ENCODE results near the gene TTC16.
A peak's percentile ranks its signal among the peaks of the same experiment; 100 is the strongest.
"Not testable (repeated sequence)": the region's sequence is repeated elsewhere in the genome, so short reads cannot be mapped to it uniquely, and the experiment has no call there.

TTC16 gene

DNA sequence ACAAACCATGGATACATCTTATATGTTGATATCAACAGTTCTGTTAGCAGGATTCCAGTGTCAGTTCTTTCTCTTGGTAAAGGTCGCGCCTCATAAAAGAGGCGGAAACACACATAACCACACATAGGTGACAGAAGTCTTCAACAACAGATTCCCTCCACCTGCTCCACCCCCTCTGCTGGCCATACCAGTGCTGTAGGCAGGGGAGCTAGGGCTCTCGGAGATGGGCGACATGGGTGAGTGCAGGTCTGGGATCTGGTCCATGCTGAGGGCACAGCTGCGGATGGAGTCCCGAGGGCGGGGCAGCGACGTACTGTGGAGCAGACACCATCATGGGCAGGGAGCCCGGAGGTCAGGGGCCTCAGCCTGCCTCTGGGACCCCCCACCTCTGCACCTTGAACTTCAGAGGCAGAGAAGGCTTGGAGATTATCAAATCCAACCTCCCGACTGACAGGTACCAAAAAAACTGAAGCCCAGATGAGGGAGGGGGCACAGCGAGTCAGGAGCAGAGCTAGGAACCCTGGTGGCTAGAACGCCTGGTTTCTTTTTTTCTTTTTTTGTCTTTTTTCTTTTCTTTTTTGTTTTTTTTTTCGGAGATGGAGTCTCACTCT lies 31.2 kb downstream of the TTC16 start:
- no peak for DNase-seq

- DNase-seq = no peak
These were observed 33.4 kb downstream of the TTC16 start for GRCh38 chr9:127749090-127749787.

GRCh38 chr9:127751269-127752054 lies 35.6 kb downstream of the TTC16 start:
- no peak for DNase-seq

GRCh38 chr9:127753148-127753547 lies 37.3 kb downstream of the TTC16 start:
- DNase-seq = no peak

- no peak for DNase-seq
These were observed 37.7 kb downstream of the TTC16 start for GRCh38 chr9:127753622-127754021.

DNA sequence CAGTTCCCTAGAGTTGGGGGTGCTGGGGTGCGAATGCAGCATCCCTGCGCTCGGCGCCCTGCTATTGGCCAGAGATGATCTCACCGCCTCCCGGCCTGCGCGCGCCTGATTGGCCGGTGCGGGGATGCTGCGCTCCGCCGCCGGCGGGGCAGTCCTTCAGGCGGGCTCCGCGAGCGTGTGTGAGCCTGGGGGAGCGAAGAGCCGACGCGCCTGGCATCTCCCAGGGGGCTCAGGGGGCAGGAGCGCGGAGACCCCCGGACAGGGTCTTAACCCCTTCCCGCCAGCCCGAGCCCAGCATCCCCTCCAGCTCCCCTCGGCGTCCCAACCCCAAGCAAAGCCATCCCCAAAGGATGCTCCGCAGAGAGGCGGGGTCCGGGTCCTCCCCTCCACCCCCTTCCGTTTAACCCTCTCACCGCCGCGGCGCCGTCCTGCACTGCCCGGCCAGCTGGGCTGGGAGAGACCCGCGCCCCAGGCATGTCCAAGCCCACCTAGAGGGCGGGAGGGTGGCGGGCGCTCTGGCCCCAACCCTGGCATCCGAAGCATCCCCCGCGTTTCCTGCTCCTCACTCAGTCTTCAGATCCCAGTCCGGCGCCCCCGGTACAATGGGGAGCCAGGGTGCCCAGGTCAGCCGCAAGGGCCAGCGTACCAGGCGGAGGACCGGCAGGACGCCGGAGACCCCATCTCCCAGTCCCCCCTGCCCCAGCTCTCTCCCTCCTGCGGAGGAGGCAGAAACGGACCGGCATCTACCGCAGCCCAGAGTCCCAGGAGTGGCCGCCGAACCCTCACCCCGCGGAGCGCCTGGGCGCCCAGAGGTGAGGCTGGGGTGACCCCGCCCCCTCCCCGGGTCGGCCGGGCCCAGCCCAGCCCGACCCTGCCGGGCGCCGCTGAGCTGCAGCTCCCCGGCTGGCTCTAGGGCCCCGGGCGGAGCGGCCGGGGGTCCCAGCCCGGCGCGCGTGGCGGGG lies 38.5 kb downstream of the TTC16 start:
- DNase-seq = no peak

GRCh38 chr9:127755061-127756060 lies 39.5 kb downstream of the TTC16 start:
- no peak for DNase-seq

DNA sequence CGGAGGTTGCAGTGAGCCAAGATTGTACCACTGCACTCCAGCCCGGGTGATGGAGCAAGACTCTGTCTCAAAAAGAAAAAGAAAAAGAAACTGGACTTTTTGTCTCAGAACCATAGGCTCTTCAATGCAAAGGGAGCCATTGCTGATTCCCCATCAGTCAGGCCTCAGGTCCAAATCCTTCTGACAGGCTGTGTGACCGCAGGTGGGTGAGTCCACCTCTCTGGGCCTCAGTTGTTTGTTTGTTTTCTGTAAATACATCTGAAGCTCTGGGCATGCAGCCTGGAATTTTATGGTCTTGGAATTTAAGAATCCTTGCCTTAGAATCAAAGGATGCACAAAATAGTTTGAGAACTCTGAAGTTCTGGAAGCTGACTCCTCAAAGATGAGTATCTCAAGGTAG lies 40.4 kb downstream of the TTC16 start:
- DNase-seq = no peak

GRCh38 chr9:127756776-127757175 lies 40.9 kb downstream of the TTC16 start:
- DNase-seq = not testable (repeated sequence)

- no peak for DNase-seq
These were observed 43.0 kb downstream of the TTC16 start for GRCh38 chr9:127758843-127759242.

DNA sequence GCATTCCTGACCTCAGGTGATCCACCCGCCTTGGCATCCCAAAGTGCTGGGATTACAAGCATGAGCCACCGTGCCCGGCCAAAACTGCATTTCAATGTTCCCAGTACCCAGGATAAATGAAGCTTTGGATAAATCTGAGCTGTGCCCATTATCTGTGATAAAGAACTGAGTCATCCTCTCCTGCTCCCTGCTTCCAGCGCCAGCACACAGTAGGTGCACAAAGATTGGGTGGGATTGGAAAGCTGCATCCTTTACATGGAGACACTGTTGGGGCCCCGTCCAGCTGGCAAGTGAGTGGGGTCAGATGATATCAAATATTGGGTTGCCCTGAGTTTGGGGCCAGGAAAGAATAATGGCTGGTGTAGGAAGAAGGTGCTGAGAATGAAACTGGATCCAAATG lies 45.2 kb downstream of the TTC16 start:
- no peak for DNase-seq

GRCh38 chr9:127761491-127761956 lies 45.6 kb downstream of the TTC16 start:
- DNase-seq = no peak

DNA sequence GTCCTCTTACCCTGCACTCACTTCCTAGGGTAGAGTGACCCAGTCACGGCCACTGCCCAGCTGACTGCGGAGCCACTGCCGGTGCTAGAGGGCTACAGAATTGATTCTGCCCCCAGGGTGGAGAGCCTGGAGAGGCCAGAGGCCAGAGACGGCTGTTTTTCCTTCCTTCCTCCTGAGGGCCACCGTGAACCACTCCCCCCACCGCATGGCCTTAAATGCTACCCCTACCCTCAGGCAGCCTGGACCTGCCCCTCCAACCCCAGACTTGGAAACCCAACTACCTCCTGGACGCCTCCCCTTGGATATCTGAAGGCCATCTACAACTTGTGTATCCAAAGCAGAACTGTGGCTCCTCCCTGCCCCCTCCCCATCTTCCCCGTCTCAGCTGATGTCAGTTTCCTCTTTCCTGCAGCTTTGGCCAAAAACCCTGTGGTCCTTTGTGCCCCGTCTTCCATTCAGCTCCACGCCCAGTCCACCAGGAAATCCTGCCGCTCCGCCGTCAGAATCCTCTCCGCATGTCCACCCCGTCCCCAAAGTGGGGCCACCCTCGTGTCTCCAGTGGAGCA lies 46.3 kb downstream of the TTC16 start:
- no peak for DNase-seq

DNA sequence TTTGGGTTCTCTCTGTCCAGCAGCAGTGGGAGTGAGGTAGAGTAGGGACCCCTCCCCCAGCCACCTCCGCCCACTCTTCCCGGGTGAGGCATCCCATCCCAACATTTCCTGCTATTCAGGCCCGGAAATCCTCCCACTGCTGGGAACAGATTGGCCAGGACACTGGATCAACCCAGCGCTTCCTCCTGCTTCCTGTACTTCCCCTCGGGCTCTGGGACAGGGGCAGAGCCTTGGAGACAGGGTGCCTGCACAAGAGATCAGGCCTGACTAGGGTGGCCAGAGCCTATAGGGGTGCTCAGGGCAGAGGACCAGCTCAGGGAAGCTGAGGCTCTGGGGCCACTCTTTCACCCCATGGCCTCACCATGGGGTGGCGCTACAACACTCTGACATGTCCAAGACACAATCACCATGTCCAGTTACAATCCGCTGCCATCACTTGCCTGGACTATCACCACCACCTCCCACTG lies 48.1 kb downstream of the TTC16 start:
- peak; percentile 20 for DNase-seq

DNA sequence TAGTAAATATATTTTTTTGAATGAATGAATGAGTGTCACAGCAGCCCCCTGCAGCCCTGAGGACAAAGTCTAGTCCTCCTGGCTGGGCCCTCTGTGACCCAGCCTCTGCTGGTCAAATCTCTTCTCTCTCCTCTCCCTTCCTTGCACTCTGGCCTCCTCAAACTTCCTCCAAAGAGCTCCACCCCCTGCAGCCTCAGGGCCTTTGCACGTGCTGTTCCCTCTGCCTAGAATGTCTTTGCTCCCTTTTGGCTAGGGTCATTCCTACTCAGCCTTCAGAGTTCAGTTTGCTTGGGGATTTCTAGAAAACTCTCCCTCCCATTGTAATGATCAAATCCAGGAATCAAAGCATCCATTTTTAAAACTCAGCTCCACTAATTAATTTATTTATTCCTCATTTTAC lies 49.5 kb downstream of the TTC16 start:
- no peak for DNase-seq

DNA sequence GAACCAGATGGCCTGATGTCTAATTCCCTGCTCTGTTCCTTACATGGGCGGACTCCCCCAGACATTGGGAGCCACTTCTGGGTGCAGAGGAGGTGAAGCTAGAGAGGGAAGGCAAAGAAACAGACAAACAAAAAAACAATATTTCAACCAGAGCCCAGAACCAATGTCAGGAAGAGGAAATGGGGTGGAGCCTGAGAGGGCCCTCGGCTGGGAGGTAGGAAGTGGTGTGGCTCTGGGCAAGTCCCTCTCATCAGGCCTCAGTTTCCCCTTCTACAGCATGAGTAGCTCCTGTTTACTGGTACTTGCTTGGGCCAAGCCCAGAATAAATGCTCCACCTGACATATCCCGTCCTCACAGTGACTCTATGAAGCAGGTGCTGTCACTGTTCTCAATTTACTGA lies 51.5 kb downstream of the TTC16 start:
- no peak for DNase-seq

GRCh38 chr9:127767909-127768331 lies 52.0 kb downstream of the TTC16 start:
- no peak for DNase-seq

DNA sequence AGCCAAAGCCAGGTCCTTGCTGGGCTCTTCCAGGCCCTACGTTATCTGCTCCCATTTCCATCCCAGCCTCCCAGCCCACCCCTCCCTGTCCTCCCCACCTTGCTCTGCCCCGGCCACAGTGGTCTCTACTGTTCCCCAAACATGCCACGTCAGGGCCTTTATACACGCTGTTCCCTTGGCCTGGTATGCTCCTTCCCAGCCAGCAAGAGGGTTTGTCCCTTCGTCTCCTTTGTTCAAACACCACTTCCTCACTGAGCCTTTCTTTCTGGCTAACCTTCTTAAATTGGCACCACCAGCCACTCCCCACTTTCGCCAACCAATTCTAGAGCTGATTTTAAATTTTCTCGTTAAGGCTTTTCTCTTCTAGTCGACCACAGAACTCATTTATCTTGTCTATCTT lies 52.8 kb downstream of the TTC16 start:
- no peak for DNase-seq

DNA sequence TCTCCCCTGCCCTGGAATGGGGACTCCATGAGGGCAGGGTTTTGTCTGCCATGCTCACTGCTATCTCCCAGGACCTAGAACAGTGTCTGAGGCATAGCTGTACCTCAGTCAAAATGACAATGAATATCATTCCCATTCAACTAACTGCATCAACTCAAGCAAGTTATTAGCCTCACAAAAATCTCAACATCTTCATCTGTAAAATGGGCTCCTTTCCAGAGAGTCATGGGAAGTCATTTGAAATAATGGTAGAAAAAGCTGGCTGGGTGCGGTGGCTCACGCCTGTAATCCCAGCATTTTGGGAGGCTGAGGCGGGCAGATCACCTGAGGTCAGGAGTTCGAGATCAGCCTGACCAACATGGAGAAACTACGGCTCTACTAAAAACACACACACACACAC lies 53.2 kb downstream of the TTC16 start:
- no peak for DNase-seq

GRCh38 chr9:127769929-127770582 lies 54.2 kb downstream of the TTC16 start:
- peak; percentile 32 for DNase-seq

DNA sequence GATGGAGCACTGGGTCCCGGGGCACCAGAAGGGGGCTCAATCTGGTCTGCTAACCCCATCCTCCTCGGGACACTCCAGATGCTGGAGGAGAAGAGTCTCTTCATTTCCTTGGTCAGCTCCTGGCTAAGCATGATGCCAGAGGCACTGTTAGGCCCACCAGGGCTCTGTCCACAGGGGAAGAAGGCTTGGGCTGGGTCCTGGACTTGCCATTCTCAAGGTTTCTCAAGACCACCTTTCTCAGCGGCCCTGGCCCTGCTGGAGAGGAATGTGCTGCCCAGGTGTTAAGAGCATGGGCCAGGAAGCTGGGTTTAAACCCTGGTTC lies 54.7 kb downstream of the TTC16 start:
- DNase-seq = no peak
